HG02798 (cell line): Measurements from ENCODE around the gene NLRP6.

Experiments used
- ATAC-seq: cut with Tn5 transposase; IDR thresholded peaks from one replicate; pipeline ENCODE4 v1.9.1; 2021; ENCODE audit warnings: mild to moderate bottlenecking; ENCODE audit not compliant: unreplicated experiment, poor library complexity

Gene NLRP6

GRCh38 chr11:255176-255575 is 23.0 kb upstream of the NLRP6 start:
- no peak for ATAC-seq

- ATAC-seq = no peak
These were observed 22.4 kb upstream of the NLRP6 start for GRCh38 chr11:255816-256215.

GRCh38 chr11:256952-257737 is 21.1 kb upstream of the NLRP6 start:
- no peak for ATAC-seq

- ATAC-seq = no peak
These were observed 20.3 kb upstream of the NLRP6 start for GRCh38 chr11:257766-258493.

GRCh38 chr11:259413-259812 is 18.8 kb upstream of the NLRP6 start:
- ATAC-seq = no peak

- ATAC-seq = no peak
These were observed 16.6 kb upstream of the NLRP6 start for GRCh38 chr11:261624-262023.

GRCh38 chr11:266676-267439 is 11.3 kb upstream of the NLRP6 start:
- ATAC-seq = no peak

- no peak for ATAC-seq
These were observed 10.7 kb upstream of the NLRP6 start for GRCh38 chr11:267491-267994.

- ATAC-seq = peak; percentile 52
These were observed 9.5 kb upstream of the NLRP6 start for GRCh38 chr11:268716-269145.

- peak; percentile 78 for ATAC-seq
These were observed 8.9 kb upstream of the NLRP6 start for GRCh38 chr11:269146-269890.

GRCh38 chr11:270451-271318 is 7.5 kb upstream of the NLRP6 start:
- no peak for ATAC-seq

GRCh38 chr11:271319-271715 is 6.9 kb upstream of the NLRP6 start:
- ATAC-seq = no peak

GRCh38 chr11:272195-272930 is 5.8 kb upstream of the NLRP6 start:
- ATAC-seq = no peak

- no peak for ATAC-seq
These were observed 5.3 kb upstream of the NLRP6 start for GRCh38 chr11:272931-273198.

- ATAC-seq = no peak
These were observed 2.0 kb upstream of the NLRP6 start for GRCh38 chr11:276219-276618.

GRCh38 chr11:279040-279965 is 1.1 kb downstream of the NLRP6 start:
- ATAC-seq = no peak

GRCh38 chr11:279966-280705 is 1.9 kb downstream of the NLRP6 start:
- ATAC-seq = no peak
